UCSD-AML1 (cell line): ENCODE data around the gene TMEM30B.

Experiments
- DNase-seq: peaks from one replicate; lab custom pipeline; 2025; ENCODE audit not compliant: unreplicated experiment; lab: John Stamatoyannopoulos, UW

The TMEM30B gene

GRCh38 chr14:61238611-61239245 is 42.4 kb downstream of the TMEM30B start:
- no peak for DNase-seq

GRCh38 chr14:61234215-61234916 is 46.8 kb downstream of the TMEM30B start:
- DNase-seq = no peak

GRCh38 chr14:61233436-61233956 is 47.6 kb downstream of the TMEM30B start:
- DNase-seq = no peak

- DNase-seq = no peak
These were observed 49.3 kb downstream of the TMEM30B start for GRCh38 chr14:61231810-61232209.

DNA sequence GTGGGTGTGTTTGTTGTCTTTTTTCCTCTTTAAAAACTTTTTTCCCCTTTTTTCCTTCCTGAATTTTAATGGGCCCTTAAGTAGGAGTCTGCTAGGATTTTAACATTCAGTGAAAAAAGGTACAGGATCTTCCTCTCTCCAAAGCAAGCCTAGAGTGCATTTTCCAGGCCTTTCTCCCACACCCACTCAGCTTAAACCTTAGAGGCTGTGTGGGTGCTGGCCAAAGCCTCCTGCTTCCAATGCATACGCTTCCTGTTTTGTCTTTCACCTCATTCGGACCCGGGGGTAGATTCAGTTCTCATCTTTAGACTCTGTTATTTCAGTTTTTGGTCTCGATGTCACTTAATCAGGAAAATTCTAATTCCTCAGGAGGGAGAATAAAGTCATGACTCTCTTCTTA is 51.2 kb downstream of the TMEM30B start:
- DNase-seq = no peak

GRCh38 chr14:61229475-61229888 is 51.7 kb downstream of the TMEM30B start:
- DNase-seq = no peak

DNA sequence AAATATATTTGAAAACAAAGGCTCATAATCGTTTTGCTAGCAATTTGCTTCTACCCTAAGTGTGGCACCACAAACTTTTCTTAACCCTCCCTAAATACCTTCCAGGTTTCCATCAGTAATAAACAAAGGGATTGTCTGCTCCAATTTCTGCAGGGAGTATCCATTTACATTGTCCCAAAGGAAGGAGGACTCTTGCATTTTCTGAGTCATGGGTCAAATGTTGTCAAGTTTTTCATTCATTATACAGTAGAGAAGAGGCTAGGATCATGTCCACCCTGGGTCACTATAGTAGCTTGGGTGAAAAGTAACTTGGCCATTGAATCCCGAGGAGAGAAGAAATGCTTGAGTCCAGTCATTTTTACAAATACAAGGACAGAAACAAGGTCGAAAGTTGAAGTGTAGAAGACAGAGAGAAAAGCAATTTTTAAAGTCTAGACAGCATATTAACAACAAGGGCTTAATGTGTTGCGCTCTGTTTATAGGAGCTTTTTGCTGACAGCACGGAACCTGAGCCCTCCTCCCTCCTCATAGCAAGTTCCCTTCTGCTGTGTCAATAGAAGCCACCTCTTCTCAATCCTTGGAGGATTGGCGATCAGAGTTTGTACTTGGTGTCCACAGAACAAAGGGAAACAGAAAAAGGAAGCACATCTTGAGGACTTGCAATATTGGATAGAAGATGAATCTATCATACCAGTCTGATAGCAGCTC is 53.1 kb downstream of the TMEM30B start:
- no peak for DNase-seq
